ENCODE data around the gene RCHY1. TPM values are rescaled to one million over a fixed set of nuclear protein-coding genes. Genes with fewer than 3 reads are reported as not detected.

The RCHY1 gene
- 10 to 100 TPM in 5 of 6 donors, 1 to 10 TPM in 1; 4.1 to 39.5 (median 26.1) TPM for total RNA-seq

GRCh38 chr4:75514131-75514948, at the start of gene RCHY1, which contains the start of gene THAP6:
TSS of gene RCHY1 (minus strand) at chr4:75514403. CDS start at chr4:75514286, 117 bp downstream.
TSS of gene THAP6 (plus strand) at chr4:75514473. CDS start at chr4:75515453, 980 bp downstream.
- peak within 1 kb of the TSS; percentile 63 to 80 (median 76) for H3K4me3 ChIP-seq
- H3K27ac ChIP-seq = peak within 1 kb of the TSS; percentile 94 to 99 (median 97)
- H3K27me3 ChIP-seq = no peaks in the 10 kb centered on the region
- TF ChIP-seq CTCF (IDR thresholded peaks at IDR 0.05) (peak in 3 of 6 experiments; percentile 32 to 54 (median 33)), POLR2AphosphoS5 (IDR thresholded peaks at IDR 0.05) (peak; percentile 97), POLR2A (IDR thresholded peaks at IDR 0.05) (peak in 3 of 4 donors; percentile 62 to 93 (median 85)), EP300 (IDR thresholded peaks at IDR 0.05) (peak in 1 of 4 donors; percentile 48)
- H3K9me3 ChIP-seq = no peaks in the 10 kb centered on the region
- peaks cover 39 to 54% (median 45%) of the 10 kb centered on the region in 4 donors for H3K4me1 ChIP-seq
- 0% methylated on average over 17 to 47 of the region's 61 CpGs for WGBS, 2 donors
- ATAC-seq (ENCODE audit: low FRiP score in 2 of 2) (peak; percentile 99), DNase-seq (peak; percentile 95 to 97)
- H3K36me3 ChIP-seq = peaks cover 3 to 23% (median 8%) of the 10 kb centered on the region in 4 donors

- no peak overlapping the region for H3K27ac ChIP-seq
- H3K4me1 ChIP-seq = peaks cover 0 to 6% (median 0%) of the 10 kb centered on the region in 4 donors
- H3K27me3 ChIP-seq = no peaks in the 10 kb centered on the region
- TF ChIP-seq POLR2A (IDR thresholded peaks at IDR 0.05) = no peak
- TF ChIP-seq CTCF (IDR thresholded peaks at IDR 0.05) = no peak
- TF ChIP-seq EP300 (IDR thresholded peaks at IDR 0.05) = no peak
- TF ChIP-seq POLR2AphosphoS5 (IDR thresholded peaks at IDR 0.05) = no peak
- no peak overlapping the region for H3K4me3 ChIP-seq
- no peaks in the 10 kb centered on the region for H3K36me3 ChIP-seq
- WGBS, 2 donors = 53 to 56% methylated on average over 8 of the region's 8 CpGs
- ATAC-seq (ENCODE audit: low FRiP score in 2 of 2) (peak; percentile 32 to 87), DNase-seq (peak in 1 of 2 donors; percentile 23)
- no peaks in the 10 kb centered on the region for H3K9me3 ChIP-seq
These were observed 47.6 kb upstream of the RCHY1 start for GRCh38 chr4:75561789-75562188.

GRCh38 chr4:75557696-75558095, 43.5 kb upstream of the RCHY1 start:
- Histone ChIP-seq H3K9me3 (no peaks in the 10 kb centered on the region), H3K4me3 (no peak overlapping the region), H3K4me1 (peaks cover 0 to 6% (median 0%) of the 10 kb centered on the region in 4 donors), H3K36me3 (no peaks in the 10 kb centered on the region), H3K27ac (no peak overlapping the region), H3K27me3 (no peaks in the 10 kb centered on the region)
- no peak for TF ChIP-seq EP300 (IDR thresholded peaks at IDR 0.05)
- TF ChIP-seq CTCF (IDR thresholded peaks at IDR 0.05) = no peak
- TF ChIP-seq POLR2A (IDR thresholded peaks at IDR 0.05) = no peak
- no peak for TF ChIP-seq POLR2AphosphoS5 (IDR thresholded peaks at IDR 0.05)
- no peak for DNase-seq
- 88 to 90% methylated on average over 8 of the region's 8 CpGs for WGBS, 2 donors
- no peak for ATAC-seq (ENCODE audit: low FRiP score in 2 of 2)

- ATAC-seq (ENCODE audit: low FRiP score in 2 of 2) (no peak), DNase-seq (no peak)
- Histone ChIP-seq H3K4me3 (no peak within 1 kb of the TSS), H3K9me3 (no peaks in the 10 kb centered on the region), H3K36me3 (no peaks in the 10 kb centered on the region), H3K4me1 (no peaks in the 10 kb centered on the region), H3K27me3 (no peaks in the 10 kb centered on the region), H3K27ac (no peak within 1 kb of the TSS)
- WGBS, 2 donors = 65 to 69% methylated on average over 9 of the region's 9 CpGs
- TF ChIP-seq EP300 (IDR thresholded peaks at IDR 0.05) (no peak), POLR2AphosphoS5 (IDR thresholded peaks at IDR 0.05) (no peak), POLR2A (IDR thresholded peaks at IDR 0.05) (no peak), CTCF (IDR thresholded peaks at IDR 0.05) (no peak)
These were observed 41.3 kb upstream of the RCHY1 start, which contains the start of gene ODAPH for GRCh38 chr4:75555294-75556164. TSS of gene ODAPH (plus strand) at chr4:75556066. CDS start at chr4:75556083, 17 bp downstream.
